Thyroid gland (tissue), 4 donors: Measurements from ENCODE around the gene ZNF436. TPM values are rescaled to one million over a fixed set of nuclear protein-coding genes. Genes with fewer than 3 reads are reported as not detected.
"Not testable (repeated sequence)": the region's sequence is repeated elsewhere in the genome, so short reads cannot be mapped to it uniquely, and the experiment has no call there.

Experiments
- DNase-seq, 2 donors: peaks; one replicate each; pipeline ENCODE4 v3.0.0-alpha.2; 2019
- H3K27ac ChIP-seq, 3 donors: fragments of 200-600 bp; sonication (generic); 1 replicate in 2 of 3; 2 replicates in 1 of 3; pipeline ENCODE4 v1.5.1; 2016 to 2019; ENCODE audit warnings: mild to moderate bottlenecking in 1 of 3, moderate library complexity in 1 of 3
- H3K27me3 ChIP-seq: fragments of 200-600 bp; sonication (generic); one replicate; pipeline ENCODE4 v1.5.1; 2019
- H3K36me3 ChIP-seq, 2 donors: fragments of 200-600 bp; sonication (generic); one replicate each; pipeline ENCODE4 v1.5.1; 2016 to 2019
- H3K4me1 ChIP-seq, 2 donors: fragments of 200-600 bp; sonication (generic); one replicate each; pipeline ENCODE4 v1.5.1; 2017 to 2019
- H3K4me3 ChIP-seq, 3 donors: fragments of 200-600 bp; sonication (generic); replicated peaks in 1 of 3; 1 replicate in 2 of 3; 2 replicates in 1 of 3; pipeline ENCODE4 v1.5.1; 2016; ENCODE audit warnings: mild to moderate bottlenecking in 1 of 3
- H3K9me3 ChIP-seq: fragments of 200-600 bp; sonication (generic); one replicate; pipeline ENCODE4 v1.5.1; 2017
- POLR2A ChIP-seq, 2 donors: fragments of 450-650 bp; IDR thresholded peaks; one replicate each; pipeline ENCODE4 v1.6.1; 2017; ENCODE audit warnings: antibody characterized with exemption in 2 of 2, mild to moderate bottlenecking in 2 of 2, moderate library complexity in 1 of 2
- WGBS, 2 donors: methylation state at CpG; one replicate each; pipeline ENCODE4 v1.1.5; 2017; 5-methylcytosine and 5-hydroxymethylcytosine counted together
- intact Hi-C: fragments of 100-400 bp; cut with DNase I; formaldehyde crosslinking; loops from one replicate; pipeline ENCODE4 v1.15.1; 2023
- total RNA-seq, 4 donors: library from RNA; depleted of rRNA; stranded (reverse); fragments of >200 nt; gene quantifications; one replicate each; pipeline ENCODE4 v1.2.3, GENCODE V29; 2016
- TF ChIP-seq, protein P1 (sequence below), 6 experiments: fragments of 200-600 bp in 3 of 6; fragments of 450-650 bp in 3 of 6; sonication (generic) in 3 of 6; IDR thresholded peaks; one replicate each; pipeline ENCODE4 v1.5.1; 2016 to 2019; ENCODE audit warnings: antibody characterized with exemption in 6 of 6, mild to moderate bottlenecking in 2 of 6, inconsistent platforms in 1 of 6, moderate library complexity in 1 of 6

ZNF436 gene
- total RNA-seq, 4 donors from 2014 or later = 22.0 to 44.0 (median 31.1) TPM

DNA sequence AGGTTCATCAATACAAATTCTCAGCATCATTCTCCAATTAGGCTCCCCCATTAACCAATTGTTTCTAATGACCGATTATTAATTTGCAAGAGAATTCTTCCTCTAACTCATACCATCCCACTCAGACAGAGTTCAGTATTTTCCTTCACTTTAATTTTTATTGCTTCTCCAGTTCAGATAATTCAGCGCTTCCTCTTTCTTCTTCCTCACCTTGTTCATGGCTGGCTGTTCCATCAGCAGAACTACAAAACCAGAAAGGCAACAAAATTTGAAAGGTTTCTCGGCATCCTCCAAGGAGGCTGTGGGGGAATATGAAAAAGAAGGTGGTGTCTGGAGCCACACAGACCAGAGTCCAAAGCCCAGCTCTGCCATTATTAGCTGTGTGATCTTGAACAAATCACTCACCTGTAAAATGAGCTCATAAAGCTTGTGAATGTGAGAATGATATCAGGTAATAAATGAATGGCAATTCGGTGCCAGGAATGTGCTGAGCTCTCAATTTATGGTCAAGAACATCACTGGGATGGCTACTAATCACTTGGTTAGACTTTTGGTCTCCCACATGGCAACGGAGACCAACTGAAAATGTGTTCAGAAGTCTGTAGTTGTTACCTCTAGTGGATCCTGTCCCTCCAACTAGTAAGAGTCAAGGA, 11.7 kb upstream of the ZNF436 start:
- Histone ChIP-seq H3K4me3 (no peak overlapping the region), H3K36me3 (peaks cover 0 to 6% of the 10 kb centered on the region in 2 donors), H3K4me1 (peaks cover 18 to 45% of the 10 kb centered on the region in 2 donors), H3K9me3 (no peaks in the 10 kb centered on the region), H3K27me3 (no peaks in the 10 kb centered on the region), H3K27ac (no peak overlapping the region)
- DNase-seq = no peak
- TF ChIP-seq, protein P1, sequence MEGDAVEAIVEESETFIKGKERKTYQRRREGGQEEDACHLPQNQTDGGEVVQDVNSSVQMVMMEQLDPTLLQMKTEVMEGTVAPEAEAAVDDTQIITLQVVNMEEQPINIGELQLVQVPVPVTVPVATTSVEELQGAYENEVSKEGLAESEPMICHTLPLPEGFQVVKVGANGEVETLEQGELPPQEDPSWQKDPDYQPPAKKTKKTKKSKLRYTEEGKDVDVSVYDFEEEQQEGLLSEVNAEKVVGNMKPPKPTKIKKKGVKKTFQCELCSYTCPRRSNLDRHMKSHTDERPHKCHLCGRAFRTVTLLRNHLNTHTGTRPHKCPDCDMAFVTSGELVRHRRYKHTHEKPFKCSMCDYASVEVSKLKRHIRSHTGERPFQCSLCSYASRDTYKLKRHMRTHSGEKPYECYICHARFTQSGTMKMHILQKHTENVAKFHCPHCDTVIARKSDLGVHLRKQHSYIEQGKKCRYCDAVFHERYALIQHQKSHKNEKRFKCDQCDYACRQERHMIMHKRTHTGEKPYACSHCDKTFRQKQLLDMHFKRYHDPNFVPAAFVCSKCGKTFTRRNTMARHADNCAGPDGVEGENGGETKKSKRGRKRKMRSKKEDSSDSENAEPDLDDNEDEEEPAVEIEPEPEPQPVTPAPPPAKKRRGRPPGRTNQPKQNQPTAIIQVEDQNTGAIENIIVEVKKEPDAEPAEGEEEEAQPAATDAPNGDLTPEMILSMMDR (IDR thresholded peaks at IDR 0.05) = no peak
- no peak for TF ChIP-seq POLR2A (IDR thresholded peaks at IDR 0.05)
- intact Hi-C loops = no loop called here
- 90 to 95% methylated on average over 5 of the region's 5 CpGs for WGBS, 2 donors

DNA sequence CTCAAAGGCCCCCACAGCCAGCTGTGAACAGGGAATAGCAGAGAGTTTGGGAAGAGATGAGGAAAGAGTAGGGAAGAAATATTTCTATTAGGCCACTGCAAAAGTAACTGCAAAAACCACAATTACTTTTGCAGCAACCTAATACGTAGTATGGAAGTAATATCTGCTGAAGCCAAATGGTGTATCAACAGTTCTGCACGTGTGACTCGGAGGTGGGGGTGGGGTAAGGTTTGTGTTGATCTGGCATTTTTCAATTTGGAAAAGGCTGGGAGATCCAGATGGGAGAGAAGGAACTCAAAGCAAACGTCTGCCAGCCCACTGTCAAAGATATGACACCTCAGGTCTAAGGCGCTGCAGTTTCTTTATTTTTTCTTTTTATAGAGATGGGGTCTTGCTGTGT, 11.1 kb upstream of the ZNF436 start:
- intact Hi-C loops = no loop called here
- Histone ChIP-seq H3K9me3 (no peaks in the 10 kb centered on the region), H3K27ac (peak overlapping the region in 2 of 3 donors; percentile 28 to 36), H3K36me3 (peaks cover 0 to 6% of the 10 kb centered on the region in 2 donors), H3K4me1 (peaks cover 18 to 46% of the 10 kb centered on the region in 2 donors), H3K4me3 (no peak overlapping the region), H3K27me3 (no peaks in the 10 kb centered on the region)
- DNase-seq = no peak
- 66 to 80% methylated on average over 4 to 5 of the region's 5 CpGs for WGBS, 2 donors
- no peak for TF ChIP-seq POLR2A (IDR thresholded peaks at IDR 0.05)
- TF ChIP-seq, protein P1 (IDR thresholded peaks at IDR 0.05) = no peak

DNA sequence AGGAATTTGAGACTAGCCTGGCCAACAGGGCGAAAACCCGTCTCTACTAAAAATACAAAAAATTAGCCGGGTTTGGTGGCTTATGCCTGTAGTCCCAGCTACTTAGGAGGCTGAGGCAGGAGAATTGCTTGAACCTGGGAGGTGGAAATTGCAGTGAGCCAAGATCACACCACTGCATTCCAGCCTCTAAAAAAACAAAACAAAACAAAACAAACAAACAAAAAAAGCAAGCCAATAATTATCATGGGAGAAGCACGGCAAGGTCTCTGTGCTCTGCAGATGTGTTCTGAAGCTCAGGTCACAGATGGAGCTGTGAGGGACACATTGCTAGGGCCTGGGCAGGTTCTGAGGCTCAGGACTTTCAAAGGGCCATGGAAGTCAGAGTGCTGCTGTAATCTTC, 10.6 kb upstream of the ZNF436 start:
- H3K27me3 ChIP-seq, intact Hi-C loops, H3K9me3 ChIP-seq, H3K36me3 ChIP-seq, DNase-seq, H3K4me3 ChIP-seq: not testable (repeated sequence)
- Histone ChIP-seq H3K27ac (peak overlapping the region; percentile 24 to 36 (median 28)), H3K4me1 (peaks cover 22 to 49% of the 10 kb centered on the region in 2 donors)
- 31 to 37% methylated on average over 4 of the region's 4 CpGs for WGBS, 2 donors

DNA sequence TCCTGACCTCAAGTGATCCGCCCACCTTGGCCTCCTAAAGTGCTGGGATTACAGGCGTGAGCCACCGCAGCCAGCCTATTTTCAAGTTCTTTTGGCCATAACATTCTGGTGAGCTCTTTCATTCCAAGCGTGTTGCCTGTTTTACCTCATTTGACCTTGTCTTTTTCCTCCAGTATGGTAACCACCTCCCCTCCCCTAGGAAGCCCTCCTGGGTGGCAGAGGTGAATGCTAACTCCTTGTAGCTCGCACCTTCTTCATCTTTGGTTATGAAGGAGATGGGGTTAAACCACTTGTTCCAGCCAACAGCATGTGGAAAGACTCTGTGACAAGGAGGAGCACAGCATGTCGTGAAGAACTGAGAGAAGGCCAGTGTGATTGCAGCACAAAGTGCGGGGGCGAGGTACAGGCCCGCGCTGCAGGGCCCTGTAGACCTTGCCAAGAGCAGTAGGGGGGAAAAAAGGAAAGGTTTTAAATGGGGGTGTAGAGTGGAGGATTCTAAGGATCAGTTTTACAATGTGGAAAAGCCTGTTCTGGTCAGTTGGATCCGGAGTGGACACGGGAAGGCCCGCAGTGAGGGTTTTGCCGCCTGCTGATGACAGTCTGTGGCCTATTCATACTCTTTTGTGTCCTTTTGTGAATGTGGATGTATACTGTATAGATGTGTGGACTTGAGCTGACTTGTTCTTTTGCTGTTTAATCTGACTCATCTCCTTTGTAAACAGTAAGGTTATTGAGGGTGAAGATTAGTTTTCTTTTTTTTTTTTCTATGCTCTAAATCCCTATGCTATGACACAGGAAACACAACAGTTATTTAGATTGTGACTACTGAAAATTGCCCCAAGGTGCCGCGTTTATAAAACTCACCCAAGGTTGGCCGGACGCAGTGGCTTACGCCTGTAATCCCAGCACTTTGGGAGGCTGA, 7.5 kb upstream of the ZNF436 start:
- TF ChIP-seq, protein P1 (IDR thresholded peaks at IDR 0.05) = no peak
- peak in 1 of 2 donors; percentile 8 for TF ChIP-seq POLR2A (IDR thresholded peaks at IDR 0.05)
- no peaks in the 10 kb centered on the region for H3K36me3 ChIP-seq
- H3K9me3 ChIP-seq = no peaks in the 10 kb centered on the region
- no peaks in the 10 kb centered on the region for H3K27me3 ChIP-seq
- no peak overlapping the region for H3K4me3 ChIP-seq
- peak overlapping the region; percentile 54 to 86 (median 86) for H3K27ac ChIP-seq
- DNase-seq = peak; percentile 74 to 87
- H3K4me1 ChIP-seq = peaks cover 36 to 69% of the 10 kb centered on the region in 2 donors
- intact Hi-C loops = no loop called here
- WGBS, 2 donors = 45 to 47% methylated on average over 19 of the region's 19 CpGs

DNA sequence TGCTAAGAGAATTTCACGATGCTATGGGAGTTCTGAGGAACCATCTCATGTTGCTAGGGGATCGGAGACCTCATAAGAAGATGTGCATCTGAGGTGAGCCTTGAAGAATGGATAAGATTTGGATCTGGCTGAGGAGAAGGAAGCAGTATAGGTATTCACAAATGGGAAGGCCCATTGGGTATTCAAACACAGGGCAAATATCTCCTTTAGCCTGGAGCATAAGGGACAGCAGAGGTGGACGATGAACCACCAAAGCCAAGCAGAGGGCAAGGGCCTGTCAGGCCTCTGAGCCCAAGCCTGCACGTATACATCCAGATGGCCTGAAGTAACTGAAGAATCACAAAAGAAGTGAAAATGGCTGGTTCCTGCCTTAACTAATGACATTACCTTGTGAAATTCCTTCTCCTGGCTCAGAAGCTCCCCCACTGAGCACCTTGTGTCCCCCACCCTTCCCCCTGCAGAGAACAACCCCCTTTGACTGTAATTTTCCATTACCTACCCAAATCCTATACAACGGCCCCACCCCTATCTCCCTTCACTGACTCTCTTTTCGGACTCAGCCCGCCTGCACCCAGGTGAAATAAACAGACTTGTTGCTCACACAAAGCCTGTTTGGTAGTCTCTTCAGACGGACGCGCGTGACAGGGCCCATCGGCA, 4.6 kb upstream of the ZNF436 start:
- intact Hi-C loops = not testable (repeated sequence)

More for the DNA sequence above, 4.6 kb upstream of the ZNF436 start:
- not testable (repeated sequence) for H3K27me3 ChIP-seq, H3K9me3 ChIP-seq, H3K36me3 ChIP-seq, H3K4me3 ChIP-seq
- Histone ChIP-seq H3K4me1 (peaks cover 62 to 86% of the 10 kb centered on the region in 2 donors), H3K27ac (peak overlapping the region in 2 of 3 donors; percentile 60 to 99)
- peak; percentile 32 to 36 for DNase-seq
- 83 to 85% methylated on average over 12 of the region's 12 CpGs for WGBS, 2 donors
